Smooth muscle cell (in vitro differentiated cells): ENCODE measurements around the gene MSMB. TPM values are rescaled to one million over a fixed set of nuclear protein-coding genes. Genes with fewer than 3 reads are reported as not detected.

Experiments used
- DNase-seq: peaks from one replicate; lab custom pipeline; 2025; ENCODE audit not compliant: unreplicated experiment; lab: John Stamatoyannopoulos, UW
- H2AFZ ChIP-seq: fragments of 200-600 bp; sonication (generic); 2 replicates; pipeline ENCODE4 v1.6.0; 2016; ENCODE audit warnings: antibody characterized with exemption, low read depth, mild to moderate bottlenecking
- H3F3A ChIP-seq: fragments of 200-600 bp; sonication (generic); 2 replicates; pipeline ENCODE4 v1.6.0; 2017; ENCODE audit warnings: antibody characterized with exemption, low read depth
- H3K27ac ChIP-seq: fragments of 200-600 bp; sonication (generic); 2 replicates; pipeline ENCODE4 v1.5.1; 2016; ENCODE audit warnings: low read depth, mild to moderate bottlenecking
- H3K27me3 ChIP-seq: fragments of 200-600 bp; sonication (generic); 2 replicates; pipeline ENCODE4 v1.6.1; 2016; ENCODE audit warnings: low read depth, mild to moderate bottlenecking
- H3K36me3 ChIP-seq: fragments of 200-600 bp; sonication (generic); 2 replicates; pipeline ENCODE4 v1.5.1; 2016; ENCODE audit warnings: low read depth
- H3K4me1 ChIP-seq: fragments of 200-600 bp; sonication (generic); 2 replicates; pipeline ENCODE4 v1.5.1; 2016; ENCODE audit warnings: low read depth
- H3K4me2 ChIP-seq: fragments of 200-600 bp; sonication (generic); 2 replicates; pipeline ENCODE4 v1.6.0; 2016; ENCODE audit warnings: mild to moderate bottlenecking
- H3K4me3 ChIP-seq: fragments of 200-600 bp; sonication (generic); 2 replicates; pipeline ENCODE4 v1.5.1; 2016; ENCODE audit warnings: mild to moderate bottlenecking
- H3K79me2 ChIP-seq: fragments of 200-600 bp; sonication (generic); 2 replicates; pipeline ENCODE4 v1.6.0; 2016; ENCODE audit warnings: low read depth, mild to moderate bottlenecking
- H3K9ac ChIP-seq: fragments of 200-600 bp; sonication (generic); 2 replicates; pipeline ENCODE4 v1.6.0; 2016; ENCODE audit warnings: low read depth
- H3K9me3 ChIP-seq: fragments of 200-600 bp; sonication (generic); replicated peaks from 2 replicates; pipeline ENCODE4 v1.5.1; 2016; ENCODE audit warnings: low read depth
- H4K20me1 ChIP-seq: fragments of 200-600 bp; sonication (generic); 2 replicates; pipeline ENCODE4 v1.6.0; 2016; ENCODE audit warnings: low read depth
- CTCF ChIP-seq: fragments of 200-600 bp; sonication (generic); IDR thresholded peaks from 2 replicates; pipeline ENCODE4 v1.5.1; 2017; ENCODE audit warnings: borderline replicate concordance, mild to moderate bottlenecking, antibody characterized with exemption; ENCODE audit not compliant: insufficient read depth, poor library complexity, severe bottlenecking
- WGBS: methylation state at CpG from one replicate; pipeline ENCODE4 v1.1.7; 2016; ENCODE audit warnings: low lambda C conversion rate; 5-methylcytosine and 5-hydroxymethylcytosine counted together
- polyA plus RNA-seq: library from polyadenylated mRNA; unstranded; fragments of >200 nt; fragmentation: Nextera tagmentation; extraction: Ambion mirVana; gene quantifications from 2 replicates; pipeline ENCODE4 v1.2.1, GENCODE V29; 2016
- total RNA-seq: library from RNA; depleted of rRNA; stranded (reverse); fragments of >200 nt; gene quantifications from 2 replicates; pipeline ENCODE4 v1.2.3, GENCODE V29; 2014

Gene MSMB
- total and polyA plus RNA-seq, 2 experiments from 2014 or later: 0.50 TPM; not detected in 1

GRCh38 chr10:46035923-46036849 lies 9.9 kb downstream of the MSMB start:
- no peaks in the 10 kb centered on the region for H3K4me1 ChIP-seq
- H2AFZ ChIP-seq: no peak overlapping the region
- H3K4me2 ChIP-seq: no peak overlapping the region
- H3K4me3 ChIP-seq: no peak overlapping the region
- no peak for TF ChIP-seq CTCF
- no peaks in the 10 kb centered on the region for H3K27me3 ChIP-seq
- H3K36me3 ChIP-seq: no peaks in the 10 kb centered on the region
- no peaks in the 10 kb centered on the region for H3K79me2 ChIP-seq
- H3K9ac ChIP-seq: no peak overlapping the region
- WGBS: 83% methylated on average over 8 of the region's 8 CpGs
- H3K27ac ChIP-seq: no peak overlapping the region
- no peaks in the 10 kb centered on the region for H3F3A ChIP-seq
- no peak for DNase-seq
- no peaks in the 10 kb centered on the region for H3K9me3 ChIP-seq
- H4K20me1 ChIP-seq: no peaks in the 10 kb centered on the region

GRCh38 chr10:46033602-46034011 lies 12.5 kb downstream of the MSMB start:
- no peak overlapping the region for H3K27ac ChIP-seq
- H3K9ac ChIP-seq: no peak overlapping the region
- H3F3A ChIP-seq: no peaks in the 10 kb centered on the region
- H3K79me2 ChIP-seq: peaks cover 16% of the 10 kb centered on the region
- peaks cover 13% of the 10 kb centered on the region for H3K4me1 ChIP-seq
- peak overlapping the region; percentile 86 for H2AFZ ChIP-seq
- H3K4me2 ChIP-seq: no peak overlapping the region
- no peaks in the 10 kb centered on the region for H3K27me3 ChIP-seq
- no peak for DNase-seq
- no peak overlapping the region for H3K4me3 ChIP-seq
- no peak for TF ChIP-seq CTCF
- H4K20me1 ChIP-seq: peaks cover 12% of the 10 kb centered on the region
- H3K36me3 ChIP-seq: no peaks in the 10 kb centered on the region
- H3K9me3 ChIP-seq: no peaks in the 10 kb centered on the region

GRCh38 chr10:46031648-46032532 lies 14.2 kb downstream of the MSMB start:
- Histone ChIP-seq H3K79me2 (peaks cover 33% of the 10 kb centered on the region), H3K9ac (no peak overlapping the region), H3F3A (no peaks in the 10 kb centered on the region), H3K4me1 (peaks cover 13% of the 10 kb centered on the region), H2AFZ (peak overlapping the region; percentile 41), H4K20me1 (peaks cover 29% of the 10 kb centered on the region), H3K4me2 (no peak overlapping the region), H3K27me3 (no peaks in the 10 kb centered on the region), H3K9me3 (no peaks in the 10 kb centered on the region), H3K27ac (no peak overlapping the region), H3K36me3 (no peaks in the 10 kb centered on the region), H3K4me3 (no peak overlapping the region)
- 75% methylated on average over 6 of the region's 6 CpGs for WGBS
- TF ChIP-seq CTCF: no peak
- no peak for DNase-seq
